OCI-LY3 (cell line): ENCODE measurements around the gene WAC.
A peak's percentile ranks its signal among the peaks of the same experiment; 100 is the strongest.
"Not testable (repeated sequence)": the region's sequence is repeated elsewhere in the genome, so short reads cannot be mapped to it uniquely, and the experiment has no call there.

Experiments
- H2AFZ ChIP-seq: fragments of 200-600, 300-600 bp; shearing (Covaris generic); 2 replicates; pipeline ENCODE4 v1.6.0; 2014; ENCODE audit warnings: antibody characterized with exemption, low read depth, low read length
- H3K27ac ChIP-seq: fragments of 200-600, 300-600 bp; sonication (generic); 2 replicates; pipeline ENCODE4 v1.5.1; 2014; ENCODE audit warnings: mild to moderate bottlenecking, low read length, moderate library complexity, mixed read lengths
- H3K27me3 ChIP-seq: fragments of 200-600, 300-600 bp; sonication (generic); 2 replicates; pipeline ENCODE4 v1.6.1; 2014; ENCODE audit warnings: low read depth, low read length, mixed read lengths
- H3K36me3 ChIP-seq: fragments of 200-600, 300-600 bp; sonication (generic); replicated peaks from 2 replicates; pipeline ENCODE3; 2014; ENCODE audit warnings: low read depth, low read length, mixed read lengths
- H3K4me1 ChIP-seq: fragments of 300-600, 200-600 bp; sonication (generic); 2 replicates; pipeline ENCODE4 v1.6.1; 2014; ENCODE audit warnings: low read length, mixed read lengths
- H3K4me2 ChIP-seq: fragments of 200-600, 300-600 bp; sonication (generic); 2 replicates; pipeline ENCODE4 v1.6.1; 2014; ENCODE audit warnings: low read length, mixed read lengths
- H3K4me3 ChIP-seq: fragments of 300-600, 200-600 bp; sonication (generic); 2 replicates; pipeline ENCODE4 v1.5.1; 2014; ENCODE audit warnings: antibody characterized with exemption, mild to moderate bottlenecking, low read length, moderate library complexity
- H3K79me2 ChIP-seq: fragments of 300-600, 200-600 bp; shearing (Covaris generic); 2 replicates; pipeline ENCODE4 v1.6.1; 2014; ENCODE audit warnings: mild to moderate bottlenecking, low read length, mixed read lengths
- H3K9ac ChIP-seq: fragments of 300-600, 200-600 bp; shearing (Covaris generic); 2 replicates; pipeline ENCODE4 v1.6.0; 2014; ENCODE audit warnings: mild to moderate bottlenecking, low read length, moderate library complexity
- H3K9me3 ChIP-seq: fragments of 200-600, 300-600 bp; shearing (Covaris generic); 2 replicates; pipeline ENCODE4 v1.6.1; 2014; ENCODE audit warnings: low read length, mixed read lengths; ENCODE audit not compliant: insufficient read depth
- H4K20me1 ChIP-seq: fragments of 200-600, 300-600 bp; sonication (generic); 2 replicates; pipeline ENCODE4 v1.6.1; 2016; ENCODE audit warnings: low read length, mixed read lengths; ENCODE audit not compliant: insufficient read depth
- EZH2phosphoT487 ChIP-seq: fragments of 200-600 bp; shearing (Covaris generic); IDR thresholded peaks from 2 replicates; pipeline ENCODE4 v1.6.1; 2018; ENCODE audit warnings: antibody characterized with exemption, mixed run types, low read depth
- TF ChIP-seq, protein P1 (sequence below): fragments of 200-600, 300-600 bp; sonication (generic); IDR thresholded peaks from 2 replicates; pipeline ENCODE4 v1.5.1; 2014; ENCODE audit warnings: antibody characterized with exemption, low read length, low read depth

The WAC gene, protein sequence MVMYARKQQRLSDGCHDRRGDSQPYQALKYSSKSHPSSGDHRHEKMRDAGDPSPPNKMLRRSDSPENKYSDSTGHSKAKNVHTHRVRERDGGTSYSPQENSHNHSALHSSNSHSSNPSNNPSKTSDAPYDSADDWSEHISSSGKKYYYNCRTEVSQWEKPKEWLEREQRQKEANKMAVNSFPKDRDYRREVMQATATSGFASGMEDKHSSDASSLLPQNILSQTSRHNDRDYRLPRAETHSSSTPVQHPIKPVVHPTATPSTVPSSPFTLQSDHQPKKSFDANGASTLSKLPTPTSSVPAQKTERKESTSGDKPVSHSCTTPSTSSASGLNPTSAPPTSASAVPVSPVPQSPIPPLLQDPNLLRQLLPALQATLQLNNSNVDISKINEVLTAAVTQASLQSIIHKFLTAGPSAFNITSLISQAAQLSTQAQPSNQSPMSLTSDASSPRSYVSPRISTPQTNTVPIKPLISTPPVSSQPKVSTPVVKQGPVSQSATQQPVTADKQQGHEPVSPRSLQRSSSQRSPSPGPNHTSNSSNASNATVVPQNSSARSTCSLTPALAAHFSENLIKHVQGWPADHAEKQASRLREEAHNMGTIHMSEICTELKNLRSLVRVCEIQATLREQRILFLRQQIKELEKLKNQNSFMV

DNA sequence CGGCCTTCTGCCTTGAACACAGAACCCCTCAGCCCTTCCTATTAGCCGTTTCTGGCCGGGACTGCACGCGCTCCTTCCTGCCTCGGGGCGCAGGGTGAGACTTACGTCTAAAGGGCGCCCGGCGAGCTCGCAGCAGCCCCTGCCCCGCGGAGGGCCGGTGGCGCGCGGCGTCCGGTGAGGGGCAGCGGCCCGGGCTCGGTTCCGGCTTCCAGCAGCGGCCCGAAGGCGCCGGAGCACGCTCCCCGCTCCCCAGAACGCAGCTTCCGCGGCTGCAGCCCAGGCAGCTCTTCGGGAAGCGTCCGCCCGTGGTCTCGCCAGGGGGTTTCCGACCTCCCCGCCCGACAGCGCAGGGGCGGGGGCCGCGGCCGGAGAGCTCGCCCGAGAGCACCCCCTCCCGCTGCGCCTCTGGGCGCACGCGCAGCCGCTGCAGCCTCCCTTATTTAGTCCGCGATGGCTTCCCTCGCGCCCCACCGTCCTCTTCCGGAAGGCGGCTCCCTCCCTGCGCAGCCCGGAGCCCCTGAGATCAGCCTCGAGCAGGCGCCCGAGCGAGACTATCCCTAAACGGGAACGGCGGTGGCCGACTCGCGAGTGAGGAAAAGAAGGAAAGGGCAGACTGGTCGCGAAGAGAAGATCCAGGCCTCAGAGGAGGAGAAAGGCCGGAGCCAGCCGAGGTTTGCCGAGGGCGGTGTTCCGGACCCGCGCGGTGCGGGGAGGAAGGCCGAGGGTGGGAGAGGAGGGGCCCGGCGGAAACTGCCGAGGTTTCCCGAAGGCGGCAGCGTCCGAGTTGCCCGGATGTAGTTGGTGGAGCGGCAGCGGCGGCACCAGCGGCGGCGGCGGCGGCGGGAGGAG is at the start of gene WAC:
TSS of gene WAC (plus strand) at position 782 of the 849 bp plus-strand sequence. CDS start 462 bp downstream, outside the sequence.
- H3K4me3 ChIP-seq = peak within 1 kb of the TSS; percentile 100

DNA sequence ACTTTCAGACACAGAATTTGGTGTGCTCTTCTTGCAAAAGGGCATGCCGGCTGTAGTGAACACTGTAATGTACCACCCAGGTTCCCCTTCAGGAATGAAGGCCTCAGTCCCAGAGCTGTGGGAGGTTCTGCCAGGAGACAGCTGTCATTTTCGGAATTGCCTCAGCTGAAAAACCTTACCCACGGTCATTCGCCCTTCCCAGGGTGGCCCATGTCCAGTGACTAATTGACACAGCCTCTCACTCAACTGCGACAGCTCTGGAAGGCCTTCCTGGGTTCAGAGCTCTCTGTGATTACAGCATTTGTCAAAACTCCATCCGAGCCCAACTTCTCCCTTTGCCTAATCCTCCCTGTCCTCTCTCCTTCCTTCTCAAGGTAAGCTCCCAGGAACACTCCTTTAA is 43.7 kb upstream of the WAC start:
- Histone ChIP-seq H3K27ac (no peak overlapping the region), H3K27me3 (no peaks in the 10 kb centered on the region), H3K4me3 (no peak overlapping the region), H4K20me1 (no peaks in the 10 kb centered on the region), H3K9me3 (no peaks in the 10 kb centered on the region), H3K4me1 (no peaks in the 10 kb centered on the region), H3K36me3 (no peaks in the 10 kb centered on the region), H3K79me2 (no peaks in the 10 kb centered on the region), H3K9ac (no peak overlapping the region), H3K4me2 (no peak overlapping the region), H2AFZ (no peak overlapping the region)
- TF ChIP-seq EZH2phosphoT487 = no peak
- TF ChIP-seq, protein P1, sequence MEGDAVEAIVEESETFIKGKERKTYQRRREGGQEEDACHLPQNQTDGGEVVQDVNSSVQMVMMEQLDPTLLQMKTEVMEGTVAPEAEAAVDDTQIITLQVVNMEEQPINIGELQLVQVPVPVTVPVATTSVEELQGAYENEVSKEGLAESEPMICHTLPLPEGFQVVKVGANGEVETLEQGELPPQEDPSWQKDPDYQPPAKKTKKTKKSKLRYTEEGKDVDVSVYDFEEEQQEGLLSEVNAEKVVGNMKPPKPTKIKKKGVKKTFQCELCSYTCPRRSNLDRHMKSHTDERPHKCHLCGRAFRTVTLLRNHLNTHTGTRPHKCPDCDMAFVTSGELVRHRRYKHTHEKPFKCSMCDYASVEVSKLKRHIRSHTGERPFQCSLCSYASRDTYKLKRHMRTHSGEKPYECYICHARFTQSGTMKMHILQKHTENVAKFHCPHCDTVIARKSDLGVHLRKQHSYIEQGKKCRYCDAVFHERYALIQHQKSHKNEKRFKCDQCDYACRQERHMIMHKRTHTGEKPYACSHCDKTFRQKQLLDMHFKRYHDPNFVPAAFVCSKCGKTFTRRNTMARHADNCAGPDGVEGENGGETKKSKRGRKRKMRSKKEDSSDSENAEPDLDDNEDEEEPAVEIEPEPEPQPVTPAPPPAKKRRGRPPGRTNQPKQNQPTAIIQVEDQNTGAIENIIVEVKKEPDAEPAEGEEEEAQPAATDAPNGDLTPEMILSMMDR = no peak

More for the DNA sequence above, at the start of gene WAC:
- Histone ChIP-seq H3K9ac (peak within 1 kb of the TSS; percentile 99), H4K20me1 (peaks cover 18% of the 10 kb centered on the region), H3K4me1 (peaks cover 17% of the 10 kb centered on the region), H3K9me3 (no peaks in the 10 kb centered on the region), H3K27ac (peak within 1 kb of the TSS; percentile 92), H3K79me2 (peaks cover 73% of the 10 kb centered on the region), H3K4me2 (peak within 1 kb of the TSS; percentile 94), H3K36me3 (peaks cover 54% of the 10 kb centered on the region), H2AFZ (peak within 1 kb of the TSS; percentile 86; the same call in 1 of the 2 replicates), H3K27me3 (no peaks in the 10 kb centered on the region)
- TF ChIP-seq EZH2phosphoT487 = no peak
- TF ChIP-seq, protein P1 = no peak

DNA sequence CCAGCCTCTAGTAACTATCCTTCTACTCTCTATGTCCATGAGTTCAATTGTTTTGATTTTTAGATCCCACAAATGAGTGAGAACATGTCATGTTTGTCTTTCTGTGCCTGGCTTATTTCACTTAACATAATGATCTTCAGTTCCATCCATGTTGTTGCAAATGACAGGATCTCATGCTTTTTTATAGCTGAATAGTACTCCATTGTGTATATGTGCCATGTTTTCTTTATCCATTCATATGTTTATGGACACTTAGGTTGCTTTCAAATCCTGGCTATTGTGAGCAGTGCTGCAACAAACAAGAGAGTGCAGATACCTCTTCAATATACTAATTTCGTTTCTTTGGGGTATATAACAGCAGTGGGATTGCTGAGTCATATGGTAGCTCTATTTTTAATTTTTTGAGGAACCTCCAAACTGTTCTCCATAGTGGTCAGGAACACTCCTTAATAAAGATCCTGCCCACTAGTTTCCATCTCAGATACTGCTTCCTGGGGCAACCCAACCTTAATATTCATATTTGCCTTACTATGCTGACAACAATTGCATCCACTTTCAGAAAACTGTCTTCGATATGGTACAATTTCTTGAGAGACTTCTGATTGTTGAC is 42.6 kb upstream of the WAC start:
- H3K27ac ChIP-seq, H2AFZ ChIP-seq, H3K36me3 ChIP-seq, H3K4me1 ChIP-seq, H3K9me3 ChIP-seq, H3K27me3 ChIP-seq, H4K20me1 ChIP-seq, H3K9ac ChIP-seq, H3K79me2 ChIP-seq, H3K4me3 ChIP-seq, H3K4me2 ChIP-seq: not testable (repeated sequence)

DNA sequence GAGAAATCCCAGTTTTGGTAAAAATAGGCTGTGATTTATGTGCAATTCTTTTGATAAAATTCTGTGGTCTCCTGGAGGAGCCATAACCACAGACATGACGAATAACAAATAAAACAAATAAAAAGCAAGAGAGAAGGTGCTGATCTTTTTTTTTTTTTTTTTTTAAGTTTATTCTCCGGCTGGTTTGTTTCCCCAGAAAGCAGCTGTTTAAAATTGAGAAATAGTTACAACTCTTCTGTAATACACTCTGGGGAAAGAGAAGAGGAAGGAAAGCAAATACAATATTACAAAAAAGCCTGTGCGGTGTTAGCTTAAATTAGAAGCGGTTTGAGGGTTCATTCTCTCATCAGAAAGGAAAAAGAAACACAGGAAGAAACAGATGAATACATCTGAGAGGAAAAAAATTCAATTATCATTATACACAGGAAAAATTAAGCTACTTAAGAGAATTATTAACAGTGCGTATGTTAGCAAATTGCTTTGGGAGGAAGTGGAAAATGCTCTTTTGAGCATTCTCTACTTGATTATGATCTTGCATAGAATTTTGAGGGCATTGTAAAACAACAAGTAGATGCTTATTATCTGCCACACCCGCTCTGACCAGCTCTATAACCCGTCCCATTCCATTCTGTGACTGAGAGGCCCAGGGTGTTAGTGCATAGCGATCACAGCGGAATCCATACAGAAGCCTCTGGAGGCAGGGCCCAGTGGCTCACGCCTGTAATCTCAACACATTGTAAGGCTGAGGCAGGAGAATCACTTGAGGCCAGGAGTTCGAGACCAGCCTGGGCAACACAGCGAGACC is 40.6 kb upstream of the WAC start:
- Histone ChIP-seq H2AFZ (no peak overlapping the region), H3K9me3 (no peaks in the 10 kb centered on the region), H3K27me3 (no peaks in the 10 kb centered on the region), H3K79me2 (no peaks in the 10 kb centered on the region), H3K4me3 (no peak overlapping the region), H3K27ac (no peak overlapping the region), H3K9ac (no peak overlapping the region), H3K4me2 (no peak overlapping the region), H4K20me1 (no peaks in the 10 kb centered on the region), H3K4me1 (no peaks in the 10 kb centered on the region), H3K36me3 (no peaks in the 10 kb centered on the region)
- TF ChIP-seq, protein P1 = no peak
- no peak for TF ChIP-seq EZH2phosphoT487
